Stimulated activated CD8-positive, alpha-beta memory T cell treated with anti-CD3 and anti-CD28 coated beads, Interleukin-4, amount 100 ng/mL, for 48 hours (primary cell): Measurements from ENCODE around the gene ZNRF1.
A peak's percentile ranks its signal among the peaks of the same experiment; 100 is the strongest.
"Not testable (repeated sequence)": the region's sequence is repeated elsewhere in the genome, so short reads cannot be mapped to it uniquely, and the experiment has no call there.

Experiments used
- DNase-seq: peaks from one replicate; pipeline ENCODE4 v3.0.0-alpha.2; 2020

The ZNRF1 gene

DNA sequence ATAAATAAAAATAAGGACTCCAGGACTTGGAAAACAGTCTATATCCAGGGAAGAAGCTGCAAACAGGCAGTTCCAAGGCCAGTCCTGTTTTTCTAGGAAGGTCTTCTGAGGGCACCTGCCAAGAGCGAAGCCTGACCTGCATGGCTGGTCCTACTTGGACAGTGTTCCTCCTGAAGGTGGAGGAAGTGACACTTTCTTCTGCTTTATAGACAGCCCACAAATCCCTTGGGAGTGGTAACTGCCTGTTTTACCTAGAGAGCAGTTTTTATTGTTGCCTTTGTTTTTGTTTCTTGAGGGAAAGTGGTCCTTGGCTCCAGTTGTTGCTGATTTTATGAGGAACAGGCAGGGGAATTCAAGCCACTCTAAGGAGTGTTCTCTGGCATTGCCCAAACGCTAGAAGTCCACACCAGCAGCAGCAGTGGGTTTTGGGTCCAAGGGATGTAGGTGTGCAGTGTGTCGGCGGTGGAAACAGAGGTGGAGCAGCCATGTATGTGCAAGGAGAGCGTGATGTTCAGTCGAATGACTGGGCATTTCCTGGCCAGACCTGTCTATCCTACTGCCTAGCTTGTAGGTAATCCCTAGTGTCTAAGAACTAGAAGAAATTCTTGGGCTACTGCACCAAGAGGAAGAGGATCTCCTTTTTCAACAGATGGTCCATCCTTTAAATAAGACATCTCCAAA is 82.5 kb downstream of the ZNRF1 start:
- DNase-seq = no peak

DNA sequence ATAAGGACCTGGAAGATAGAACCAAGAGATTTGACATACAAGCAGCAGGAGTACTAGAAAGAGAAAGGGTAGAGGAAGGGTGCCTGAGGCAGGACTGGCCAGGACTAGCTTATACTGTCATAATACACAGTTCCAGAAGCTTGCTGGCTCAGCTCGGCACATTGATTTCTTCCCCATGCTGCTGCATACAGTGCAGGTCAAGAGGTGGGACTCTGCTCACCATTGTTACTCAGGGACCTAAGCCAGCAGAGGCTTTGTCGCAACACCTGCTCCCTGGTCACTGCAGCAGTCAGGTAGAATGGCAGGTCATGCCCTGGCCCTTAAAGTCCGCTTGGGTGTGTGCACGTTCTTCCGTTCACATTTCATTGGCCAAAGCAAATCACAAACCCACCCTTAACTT is 85.0 kb downstream of the ZNRF1 start:
- no peak for DNase-seq

DNA sequence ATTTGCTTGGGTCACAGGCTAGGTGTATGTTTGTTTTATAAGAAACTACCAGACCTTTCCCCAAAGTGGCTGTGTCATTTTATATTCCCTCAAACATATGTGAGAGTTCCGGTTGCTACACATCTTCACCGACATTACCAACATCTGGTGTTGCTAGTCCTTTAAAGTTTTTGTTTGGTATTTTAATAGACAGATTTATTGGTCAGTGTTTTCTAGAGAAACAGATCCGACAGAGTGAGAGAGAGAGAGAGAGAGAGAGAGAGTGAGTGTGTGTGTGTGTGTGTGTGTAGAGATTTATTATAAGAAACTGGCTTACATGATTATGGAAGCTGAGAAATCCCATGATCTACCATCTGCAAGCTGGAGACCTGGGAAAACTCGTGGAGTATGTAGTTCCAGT is 86.7 kb downstream of the ZNRF1 start:
- DNase-seq = no peak

DNA sequence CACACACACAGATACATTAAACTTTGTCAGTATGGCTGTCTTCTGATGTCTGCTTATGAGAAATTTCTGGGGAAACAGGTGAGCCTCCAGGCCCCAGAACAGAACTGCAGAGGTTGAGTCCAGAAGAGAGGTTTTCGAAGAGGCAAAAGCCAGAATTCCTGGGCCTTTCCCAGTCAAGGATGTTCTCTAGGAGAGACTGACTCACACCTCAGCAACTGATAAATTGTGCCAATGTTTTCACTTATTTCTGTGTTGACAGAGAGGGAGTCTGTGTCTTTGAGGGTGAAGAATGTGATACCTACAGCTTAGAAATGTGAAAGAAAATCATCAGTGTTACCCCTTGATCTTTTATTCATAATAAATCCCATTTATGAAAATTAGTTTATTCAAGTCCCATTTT is 87.5 kb downstream of the ZNRF1 start:
- DNase-seq = no peak

DNA sequence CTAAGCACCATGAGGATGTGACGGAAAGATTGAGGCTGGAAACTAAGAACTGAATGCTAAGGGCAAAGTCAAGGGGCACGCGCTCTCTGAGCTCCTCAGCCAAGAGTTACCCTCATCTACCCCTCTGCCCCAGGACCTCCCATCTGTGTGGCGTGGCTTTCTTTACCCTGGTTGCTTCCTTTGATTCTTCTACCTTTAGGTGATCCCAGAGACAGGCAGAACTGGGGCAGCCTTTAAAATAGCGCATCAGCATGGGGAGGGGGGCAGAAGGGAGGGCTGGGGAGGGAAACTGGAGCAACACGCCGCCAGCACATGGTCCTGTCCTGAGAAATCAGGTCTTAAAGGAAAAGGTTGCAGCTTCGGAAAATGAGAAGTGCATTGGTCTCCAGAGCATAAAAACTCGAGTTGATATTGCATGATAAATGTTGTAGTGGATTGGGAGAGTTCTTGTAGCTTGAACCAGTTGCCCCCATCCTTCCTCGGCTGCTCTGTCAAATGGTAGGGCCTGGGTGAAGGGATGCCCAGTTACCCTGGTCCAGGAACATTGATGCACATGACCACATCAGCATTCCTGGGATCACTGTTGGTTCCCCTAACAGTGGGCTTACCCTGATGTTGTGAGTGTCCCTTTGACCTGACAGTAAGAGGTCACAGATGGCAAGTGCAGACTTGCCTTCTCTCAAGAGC is 88.0 kb downstream of the ZNRF1 start:
- DNase-seq = no peak

DNA sequence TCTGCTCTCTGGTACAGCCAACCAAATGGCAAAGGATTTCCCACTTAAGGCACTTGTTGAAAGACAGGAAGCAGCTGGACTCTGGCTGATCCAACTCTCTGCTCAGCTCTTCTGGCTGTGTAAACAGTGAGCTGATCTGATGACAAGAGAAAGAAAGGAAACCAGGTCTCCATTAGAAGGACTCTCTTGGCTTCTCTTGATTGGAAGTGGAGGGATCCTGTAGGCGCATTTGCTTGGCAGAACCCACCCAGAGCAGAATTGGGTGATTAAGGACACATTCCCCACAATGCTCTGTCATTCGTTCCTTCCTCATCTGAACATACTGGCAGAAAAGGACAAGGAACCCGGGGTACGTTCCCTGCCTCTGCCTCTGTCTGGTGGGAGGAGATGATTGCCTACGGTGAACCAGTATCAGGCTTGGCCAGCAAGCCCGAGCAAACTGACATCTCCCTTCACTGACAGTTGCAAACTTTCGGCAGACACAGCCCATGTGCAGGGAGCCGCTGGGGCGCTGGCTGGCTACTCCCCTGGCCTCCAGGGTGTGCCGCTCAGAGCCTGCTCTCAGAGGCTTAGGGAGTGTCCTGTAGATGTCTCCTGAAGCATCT is 88.7 kb downstream of the ZNRF1 start:
- no peak for DNase-seq

DNA sequence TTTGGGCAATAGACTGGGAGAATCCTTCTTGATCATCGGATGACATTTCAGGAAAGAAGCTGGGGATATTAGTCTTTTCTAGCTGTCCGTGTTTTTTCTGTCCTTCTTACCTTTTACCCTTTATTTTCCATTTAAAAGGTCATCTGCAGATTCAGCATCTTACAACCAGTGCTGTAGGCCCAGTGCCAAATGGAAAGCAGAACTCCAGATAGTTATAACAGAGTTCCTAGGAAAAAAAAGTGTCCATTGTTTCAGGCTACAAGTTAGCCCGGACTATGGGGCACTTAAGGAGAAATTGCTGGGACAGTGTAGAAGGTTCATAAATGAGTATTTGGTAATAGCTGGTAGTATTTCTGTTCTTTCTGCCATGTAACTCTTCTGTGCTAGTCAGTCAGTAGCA is 89.4 kb downstream of the ZNRF1 start:
- no peak for DNase-seq

DNA sequence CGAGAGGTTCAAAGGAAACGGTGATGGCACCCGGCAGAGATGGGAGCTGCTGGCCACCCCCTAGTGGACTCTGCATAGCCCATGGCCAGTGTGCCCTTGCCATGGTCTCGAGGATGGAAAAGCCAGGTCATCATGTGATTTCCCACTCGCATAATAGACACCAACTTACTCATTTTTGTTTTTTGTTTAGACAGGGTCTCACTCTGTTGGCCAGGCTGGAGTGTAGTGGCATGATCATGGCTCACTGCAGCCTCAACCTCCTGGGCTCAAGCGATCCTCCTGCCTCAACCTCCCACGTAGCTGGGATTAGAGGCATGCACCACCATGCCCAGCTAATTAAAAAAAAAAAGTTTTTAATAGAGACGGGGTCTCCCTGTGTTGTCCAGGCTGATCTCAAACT is 90.1 kb downstream of the ZNRF1 start:
- no peak for DNase-seq

DNA sequence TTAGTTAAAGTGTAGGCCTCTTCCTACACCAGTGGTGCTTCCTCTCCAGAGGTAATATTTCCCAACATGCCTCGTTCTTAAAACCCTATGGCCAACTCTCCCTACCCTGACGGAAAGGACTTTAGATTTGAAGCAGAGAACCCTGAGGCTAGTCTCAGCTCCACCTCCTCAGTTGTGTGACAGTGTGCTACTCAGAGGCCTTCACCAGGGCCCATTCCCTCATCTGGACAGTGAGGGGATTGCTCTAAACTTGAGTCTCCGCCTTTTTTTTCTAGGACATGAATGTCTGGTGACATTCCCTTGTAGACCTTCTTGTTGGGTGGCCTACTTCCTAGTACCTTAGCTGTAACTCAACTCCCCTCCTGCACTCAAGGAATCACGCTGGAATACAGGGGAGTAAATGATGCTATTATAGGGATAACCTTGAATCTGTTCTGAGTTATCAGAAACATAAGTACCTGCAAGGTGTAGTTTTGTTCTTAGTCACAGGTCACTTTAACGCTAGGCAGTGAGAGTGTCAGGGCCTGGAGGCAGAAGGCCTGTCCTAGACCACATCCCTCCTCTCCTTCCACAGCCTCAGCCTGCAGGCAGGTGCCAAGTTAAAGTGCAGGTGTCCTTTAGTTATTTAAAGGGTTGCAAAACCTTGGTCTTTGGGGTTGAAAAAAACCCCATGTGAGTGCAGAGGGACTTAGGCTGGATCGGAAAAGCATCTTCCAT is 90.8 kb downstream of the ZNRF1 start:
- DNase-seq = no peak

DNA sequence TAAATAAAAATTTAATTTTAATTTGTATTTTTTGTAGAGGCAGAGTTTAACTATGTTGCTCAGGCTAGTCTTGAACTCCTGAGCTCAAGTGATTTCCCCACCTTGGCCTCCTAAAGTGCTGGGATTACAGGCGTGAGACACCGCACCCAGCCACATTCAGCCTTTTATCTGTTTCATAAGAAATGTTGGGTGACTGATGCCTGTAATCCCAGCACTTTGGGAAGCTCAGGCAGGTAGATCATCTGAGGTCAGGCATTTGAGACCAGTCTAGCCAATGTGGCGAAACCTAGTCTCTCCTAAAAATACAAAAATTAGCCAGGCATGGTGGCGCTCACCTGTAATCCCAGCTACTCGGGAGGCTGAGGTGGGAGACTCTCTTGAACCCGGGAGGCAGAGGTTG is 92.1 kb downstream of the ZNRF1 start:
- DNase-seq = not testable (repeated sequence)

DNA sequence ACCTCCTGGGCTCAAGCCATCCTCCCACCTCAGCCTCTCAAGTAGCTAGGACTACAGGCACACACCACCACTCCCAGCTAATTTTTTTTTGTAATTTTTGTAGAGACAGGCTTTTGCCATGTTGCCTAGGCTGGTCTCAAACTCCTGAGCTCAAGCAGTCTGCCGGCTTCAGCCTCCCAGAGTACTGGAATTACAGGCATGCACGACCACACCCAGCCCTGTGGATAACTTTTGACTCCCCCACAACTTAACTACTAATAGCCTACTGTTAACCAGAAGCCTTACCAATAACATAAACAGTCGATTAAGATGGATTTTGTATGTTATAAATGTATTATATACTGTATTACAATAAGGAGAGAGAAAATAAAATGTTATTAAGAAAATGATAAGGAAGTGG is 92.8 kb downstream of the ZNRF1 start:
- not testable (repeated sequence) for DNase-seq

DNA sequence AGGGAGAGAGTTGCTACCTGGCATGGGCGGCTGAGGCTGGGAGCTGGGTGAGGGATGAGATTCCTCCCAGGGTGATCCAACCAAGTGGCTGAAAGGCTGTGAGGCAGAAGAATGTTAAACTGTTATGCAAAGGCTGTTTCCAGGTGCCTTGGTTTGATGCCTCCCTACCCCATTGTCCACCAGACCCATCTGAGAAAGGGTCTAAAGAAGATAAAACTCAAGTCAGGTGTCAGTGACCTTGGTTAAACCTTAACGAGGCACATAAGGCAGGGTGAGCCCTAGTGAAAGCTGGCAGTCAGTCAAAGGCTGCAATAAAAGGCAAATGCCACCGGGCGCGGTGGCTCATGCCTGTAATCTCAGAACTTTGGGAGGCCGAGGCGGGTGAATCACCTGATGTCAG is 94.0 kb downstream of the ZNRF1 start:
- no peak for DNase-seq

DNA sequence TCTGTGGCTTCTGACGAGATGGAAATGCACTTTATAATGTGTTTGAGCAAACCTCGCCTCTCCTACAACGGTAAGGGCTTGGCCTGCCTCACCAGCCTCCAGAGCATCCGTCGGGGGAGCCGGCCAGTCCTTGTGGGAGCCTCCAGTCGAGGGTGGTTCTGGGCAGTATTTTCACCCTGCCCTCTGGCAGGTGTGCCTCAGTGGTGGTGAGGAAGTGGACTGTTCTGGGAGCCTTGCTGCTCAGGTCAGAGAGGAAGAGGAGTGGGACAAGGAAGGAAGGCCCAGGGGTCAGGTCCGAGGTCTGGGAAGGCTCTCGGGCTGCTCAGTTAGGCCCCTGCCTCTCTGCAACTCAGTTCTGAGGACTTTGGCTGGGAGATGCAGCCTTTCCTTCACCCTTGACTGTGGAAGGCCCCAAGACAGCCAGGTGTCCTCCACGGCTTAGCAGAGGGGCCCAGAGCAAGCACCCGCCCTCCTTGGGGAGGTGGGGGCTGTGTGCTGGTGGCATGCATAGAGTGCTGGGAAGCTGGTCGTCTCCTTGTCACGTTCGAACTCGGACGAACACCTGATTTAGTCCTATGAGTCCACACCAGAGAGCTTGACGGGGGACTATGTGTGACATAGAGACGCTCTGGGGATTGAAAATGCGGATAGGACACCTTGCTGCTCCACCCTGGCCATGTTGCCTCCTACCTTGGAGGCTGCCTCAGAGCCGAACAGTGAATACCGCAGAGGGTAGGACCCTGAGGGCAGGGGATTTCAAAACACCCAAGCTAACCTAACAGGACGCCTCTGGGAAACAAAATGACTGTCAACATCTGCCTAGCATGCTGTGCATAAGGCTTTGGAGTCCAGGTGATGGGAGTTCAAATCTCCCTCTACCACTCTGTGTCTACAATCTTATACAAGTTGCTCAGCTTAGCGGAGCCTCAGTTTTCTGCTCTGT is 95.0 kb downstream of the ZNRF1 start:
- DNase-seq = no peak

DNA sequence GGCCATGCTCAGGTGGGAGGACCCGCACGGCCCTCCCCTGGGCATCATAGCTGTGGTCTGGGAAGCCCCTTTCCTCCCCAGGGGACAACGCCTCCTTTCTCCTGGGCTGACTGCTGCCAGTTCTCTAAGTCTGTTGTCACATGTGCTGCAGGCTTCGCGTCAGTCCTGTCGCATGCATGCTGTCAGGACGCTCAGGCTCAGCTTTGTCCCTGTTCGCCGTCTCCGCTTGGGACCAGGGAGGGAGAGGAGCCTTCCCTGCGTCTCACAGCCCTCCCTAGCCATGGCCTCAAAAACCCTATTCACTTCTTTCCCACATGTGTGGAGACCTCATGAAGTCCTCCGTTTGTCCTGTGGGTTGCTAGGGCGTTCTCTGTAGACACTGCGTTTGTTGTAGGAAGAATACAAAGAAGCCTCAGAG is 96.4 kb downstream of the ZNRF1 start:
- DNase-seq = no peak

DNA sequence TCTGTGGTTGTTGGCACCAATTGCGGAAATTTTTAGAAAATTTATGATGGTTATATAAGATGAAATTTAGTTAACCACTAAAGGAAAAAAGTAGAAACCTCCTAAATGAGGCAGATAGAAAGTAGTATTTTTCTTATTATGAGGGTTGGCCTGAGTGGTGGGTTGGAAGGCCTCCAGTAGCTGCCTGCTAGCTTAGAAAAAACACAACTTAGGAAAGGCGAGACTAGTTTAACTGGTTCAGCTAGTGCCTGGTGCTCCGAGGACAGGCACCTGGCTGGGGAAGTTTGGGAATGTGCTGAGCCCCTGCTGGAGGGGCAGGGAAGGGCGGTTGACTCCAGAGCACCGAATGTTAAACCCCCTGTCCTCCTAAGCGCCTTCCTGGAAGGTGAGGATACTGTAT is 97.8 kb downstream of the ZNRF1 start:
- DNase-seq = no peak

DNA sequence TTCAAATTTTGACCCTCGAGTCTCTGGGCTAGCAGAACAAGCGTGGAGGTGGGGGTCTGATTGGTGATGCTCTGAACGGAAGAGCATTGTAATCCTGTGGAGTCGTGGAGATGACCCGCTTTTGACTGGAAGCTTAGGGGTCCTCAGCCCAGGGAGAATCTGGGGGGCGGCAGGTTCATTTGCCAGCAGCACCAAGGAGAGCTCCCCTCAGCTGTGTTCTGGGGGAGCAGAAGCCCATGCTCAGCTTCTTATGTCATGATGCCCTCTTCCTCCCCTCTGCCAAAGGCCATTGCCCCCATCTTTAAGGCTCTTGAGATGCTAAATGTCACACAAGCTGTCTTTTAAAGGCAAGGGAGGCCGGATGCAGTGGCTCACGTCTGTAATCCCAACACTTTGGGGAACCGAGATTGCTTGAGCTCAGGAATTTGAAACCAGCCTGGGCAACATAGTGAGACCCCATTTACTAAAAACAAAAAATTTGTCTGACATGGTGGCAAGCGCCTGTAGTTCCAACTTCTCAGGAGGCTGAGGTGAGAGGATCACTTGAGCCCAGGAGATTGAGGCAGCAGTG is 98.5 kb downstream of the ZNRF1 start:
- DNase-seq = no peak

DNA sequence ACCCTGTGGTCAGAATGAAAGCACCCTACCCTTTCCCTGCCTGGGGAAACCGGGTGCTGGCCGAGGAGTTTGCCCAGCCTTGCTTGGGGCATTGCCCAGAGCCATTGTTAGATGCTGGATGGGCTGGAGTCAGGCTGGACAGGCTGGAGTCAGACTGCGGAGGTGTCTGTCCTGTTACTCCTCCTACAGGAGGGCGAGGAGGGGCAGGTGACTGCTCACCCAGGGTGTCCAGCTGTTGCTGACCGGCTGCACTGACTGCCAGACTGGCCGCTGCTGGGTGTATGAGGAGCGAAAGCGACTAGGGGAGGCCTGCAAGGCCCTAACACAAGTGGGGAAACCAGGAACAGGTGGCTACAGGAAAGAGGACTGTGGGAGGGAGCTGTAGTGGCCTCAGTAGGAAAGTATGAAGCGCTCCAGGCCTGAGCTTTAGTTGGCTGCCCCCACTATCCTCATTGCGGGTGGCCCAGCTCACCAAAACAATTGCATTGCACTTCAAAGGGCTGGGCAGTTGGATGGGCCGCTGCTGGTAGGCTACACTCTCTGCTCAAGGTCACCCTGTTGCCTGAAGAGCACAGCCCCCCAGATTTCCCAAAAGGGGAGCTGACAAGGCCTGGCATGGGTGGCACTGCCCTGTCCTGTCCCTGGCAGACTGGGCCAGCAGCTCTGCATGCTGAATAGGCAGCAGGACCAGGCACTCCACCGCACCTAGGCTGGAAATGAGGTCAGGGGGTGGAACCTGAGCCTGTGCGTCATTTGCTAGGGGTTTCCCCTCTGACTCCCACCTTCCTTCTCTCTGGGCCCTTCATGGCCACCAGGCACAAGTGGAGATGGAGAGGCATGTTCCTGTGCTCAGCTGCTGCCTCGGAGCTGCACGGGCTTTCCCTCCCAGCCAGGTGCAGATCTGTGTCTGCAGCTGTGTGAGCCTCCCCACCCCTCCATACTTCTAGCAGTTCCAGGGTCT is 99.4 kb downstream of the ZNRF1 start:
- peak; percentile 82 for DNase-seq

DNA sequence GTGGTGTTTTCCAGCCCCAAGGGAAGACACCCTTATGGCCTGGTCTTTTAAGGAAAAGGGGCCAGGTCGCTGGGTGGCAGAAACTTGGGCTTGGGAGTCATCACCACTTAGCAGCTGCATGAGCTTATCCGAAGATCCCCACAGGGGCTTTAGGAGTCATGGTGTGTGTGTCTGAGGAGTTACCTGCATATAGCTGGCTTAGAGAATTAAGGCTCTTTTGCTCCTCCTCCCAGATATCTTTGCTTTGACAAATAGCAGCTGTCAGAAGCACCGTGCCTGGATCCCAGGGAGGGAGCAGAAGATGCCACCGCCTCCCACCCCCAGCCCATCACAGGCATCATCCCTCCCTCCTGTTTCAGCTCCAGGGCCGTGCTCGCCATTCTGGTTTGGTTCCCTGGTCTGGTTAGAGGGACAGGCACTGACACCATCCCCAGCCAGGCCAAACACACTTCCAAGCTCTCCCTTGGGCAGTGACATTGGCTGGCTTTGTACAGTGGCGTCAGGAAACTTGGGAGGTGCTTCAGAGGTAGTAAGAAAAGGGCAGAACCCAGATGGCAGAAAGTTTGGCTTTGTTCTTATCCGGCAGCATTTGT is 100.3 kb downstream of the ZNRF1 start:
- DNase-seq = no peak

DNA sequence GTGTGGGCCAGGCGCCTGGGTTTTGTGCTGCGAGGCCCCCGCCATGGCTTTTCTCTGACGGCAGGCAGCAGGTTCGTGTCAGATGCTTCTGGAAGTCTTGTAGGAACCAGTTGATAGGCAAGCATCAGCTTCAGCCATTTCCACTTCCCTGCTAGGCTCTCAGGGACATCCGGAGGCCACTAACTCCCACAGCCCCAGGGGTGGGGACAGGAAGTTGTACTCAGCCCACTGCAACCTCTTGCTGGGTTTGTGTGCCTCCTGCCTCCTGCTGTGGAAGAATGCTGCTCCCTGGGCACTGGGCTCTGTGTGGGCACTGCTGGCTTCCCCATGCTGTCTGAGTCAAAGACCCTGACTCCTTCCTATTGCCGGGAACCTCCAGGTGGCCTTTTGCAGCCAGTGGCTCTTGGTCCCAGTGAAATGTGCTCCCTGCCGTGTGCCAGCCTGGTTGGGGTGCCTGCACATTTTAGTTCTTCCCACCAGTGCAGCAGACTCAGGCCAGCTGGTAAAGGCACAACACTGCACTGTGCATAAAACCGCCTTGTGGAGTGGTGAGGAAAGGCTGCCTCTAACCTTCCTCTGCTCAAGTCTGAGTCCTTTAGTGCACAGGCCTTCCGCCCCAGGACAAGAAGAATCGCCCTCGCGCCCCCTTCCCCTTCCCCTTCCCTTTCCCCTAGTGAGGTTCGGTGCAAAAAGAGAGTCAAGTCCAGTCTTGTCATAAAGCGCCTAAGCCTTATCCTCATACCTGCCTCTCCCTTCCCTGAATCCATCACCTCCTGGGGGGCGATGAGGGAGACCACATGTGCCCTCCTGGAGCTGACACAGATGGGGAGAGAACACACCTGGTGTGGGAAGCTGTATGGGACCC is 101.1 kb downstream of the ZNRF1 start:
- DNase-seq = peak; percentile 63

DNA sequence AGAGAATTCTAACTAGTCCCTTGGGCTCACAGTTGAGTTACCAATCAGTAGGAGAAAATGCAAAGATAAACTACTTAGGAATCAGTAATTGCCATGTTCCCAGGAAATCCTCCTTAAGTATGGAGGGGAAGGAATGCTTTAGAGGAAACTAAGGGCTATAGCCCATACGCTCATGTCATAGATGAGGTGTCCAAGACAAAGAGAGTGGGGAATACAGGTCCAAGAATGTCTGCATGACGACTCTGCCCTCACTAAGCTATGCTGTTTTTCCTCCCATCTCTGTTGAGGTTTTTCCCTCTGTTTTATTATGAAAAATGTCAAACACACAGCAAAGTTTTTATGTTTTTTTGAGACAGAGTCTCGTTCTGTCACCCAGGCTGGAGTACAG is 101.8 kb downstream of the ZNRF1 start:
- no peak for DNase-seq
